HEK293 (cell line): Measurements from ENCODE around the gene DDX27.

Experiments used
- CTCF ChIP-seq: fragments of 450-650 bp; formaldehyde crosslinking; IDR thresholded peaks from 2 replicates; pipeline ENCODE4 v1.5.1; 2016; ENCODE audit warnings: missing biosample characterization, missing genetic modification characterization
- RBAK ChIP-seq: fragments of 450-650 bp; formaldehyde crosslinking; IDR thresholded peaks from 2 replicates; pipeline ENCODE4 v1.5.1; 2016; ENCODE audit warnings: missing biosample characterization, missing genetic modification characterization
- YY1 ChIP-seq: fragments of 450-650 bp; formaldehyde crosslinking; IDR thresholded peaks from 2 replicates; pipeline ENCODE4 v1.5.1; 2018; ENCODE audit warnings: missing biosample characterization, missing genetic modification characterization
- ZBTB8A ChIP-seq: fragments of 450-650 bp; formaldehyde crosslinking; IDR thresholded peaks from 2 replicates; pipeline ENCODE4 v1.5.1; 2016; ENCODE audit warnings: missing biosample characterization, missing genetic modification characterization
- ZNF19 ChIP-seq: fragments of 450-650 bp; formaldehyde crosslinking; IDR thresholded peaks from 2 replicates; pipeline ENCODE4; 2016; ENCODE audit warnings: missing biosample characterization, missing genetic modification characterization, low read depth
- ZNF24 ChIP-seq: fragments of 450-650 bp; formaldehyde crosslinking; IDR thresholded peaks from 2 replicates; pipeline ENCODE4 v1.5.1; 2016; ENCODE audit warnings: missing biosample characterization, missing genetic modification characterization
- ZNF626 ChIP-seq: fragments of 450-650 bp; sonication (Bioruptor Pico); formaldehyde crosslinking; IDR thresholded peaks from 2 replicates; pipeline ENCODE4 v1.5.1; 2018; ENCODE audit warnings: missing biosample characterization, missing genetic modification characterization, inconsistent platforms
- TF ChIP-seq, protein P1 (sequence below): fragments of 450-650 bp; formaldehyde crosslinking; IDR thresholded peaks from 2 replicates; pipeline ENCODE4 v1.5.1; 2016; ENCODE audit warnings: missing biosample characterization, missing genetic modification characterization
- TF ChIP-seq, protein P2 (sequence below): fragments of 450-650 bp; formaldehyde crosslinking; IDR thresholded peaks from 2 replicates; pipeline ENCODE4 v1.5.1; 2016; ENCODE audit warnings: missing biosample characterization, missing genetic modification characterization
- TF ChIP-seq, protein P3 (sequence below): fragments of 450-650 bp; formaldehyde crosslinking; IDR thresholded peaks from 2 replicates; pipeline ENCODE4 v1.5.1; 2016; ENCODE audit warnings: missing biosample characterization, missing genetic modification characterization

GRCh38 chr20:49256261-49256660 lies 37.0 kb downstream of the DDX27 start:
- TF ChIP-seq RBAK (tag by site-specific recombination) (no peak), ZNF19 (tag by site-specific recombination) (no peak), ZBTB8A (tag by site-specific recombination) (no peak), CTCF (tag by site-specific recombination) (no peak), ZNF626 (tag by site-specific recombination) (no peak), YY1 (tag by site-specific recombination) (no peak), ZNF24 (tag by site-specific recombination) (no peak)
- TF ChIP-seq, protein P1, sequence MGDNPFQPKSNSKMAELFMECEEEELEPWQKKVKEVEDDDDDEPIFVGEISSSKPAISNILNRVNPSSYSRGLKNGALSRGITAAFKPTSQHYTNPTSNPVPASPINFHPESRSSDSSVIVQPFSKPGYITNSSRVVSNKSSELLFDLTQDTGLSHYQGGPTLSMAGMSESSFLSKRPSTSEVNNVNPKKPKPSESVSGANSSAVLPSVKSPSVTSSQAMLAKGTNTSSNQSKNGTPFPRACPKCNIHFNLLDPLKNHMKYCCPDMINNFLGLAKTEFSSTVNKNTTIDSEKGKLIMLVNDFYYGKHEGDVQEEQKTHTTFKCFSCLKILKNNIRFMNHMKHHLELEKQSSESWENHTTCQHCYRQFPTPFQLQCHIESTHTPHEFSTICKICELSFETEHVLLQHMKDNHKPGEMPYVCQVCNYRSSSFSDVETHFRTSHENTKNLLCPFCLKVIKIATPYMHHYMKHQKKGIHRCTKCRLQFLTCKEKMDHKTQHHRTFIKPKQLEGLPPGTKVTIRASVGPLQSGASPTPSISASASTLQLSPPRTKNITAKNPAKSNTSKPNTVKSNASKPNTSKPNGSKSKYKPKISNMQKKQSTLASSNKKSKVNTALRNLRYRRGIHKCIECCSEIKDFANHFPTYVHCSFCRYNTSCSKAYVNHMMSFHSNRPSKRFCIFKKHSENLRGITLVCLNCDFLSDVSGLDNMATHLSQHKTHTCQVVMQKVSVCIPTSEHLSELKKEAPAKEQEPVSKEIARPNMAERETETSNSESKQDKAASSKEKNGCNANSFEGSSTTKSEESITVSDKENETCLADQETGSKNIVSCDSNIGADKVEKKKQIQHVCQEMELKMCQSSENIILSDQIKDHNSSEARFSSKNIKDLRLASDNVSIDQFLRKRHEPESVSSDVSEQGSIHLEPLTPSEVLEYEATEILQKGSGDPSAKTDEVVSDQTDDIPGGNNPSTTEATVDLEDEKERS (tag by site-specific recombination) = no peak
- TF ChIP-seq, protein P2, sequence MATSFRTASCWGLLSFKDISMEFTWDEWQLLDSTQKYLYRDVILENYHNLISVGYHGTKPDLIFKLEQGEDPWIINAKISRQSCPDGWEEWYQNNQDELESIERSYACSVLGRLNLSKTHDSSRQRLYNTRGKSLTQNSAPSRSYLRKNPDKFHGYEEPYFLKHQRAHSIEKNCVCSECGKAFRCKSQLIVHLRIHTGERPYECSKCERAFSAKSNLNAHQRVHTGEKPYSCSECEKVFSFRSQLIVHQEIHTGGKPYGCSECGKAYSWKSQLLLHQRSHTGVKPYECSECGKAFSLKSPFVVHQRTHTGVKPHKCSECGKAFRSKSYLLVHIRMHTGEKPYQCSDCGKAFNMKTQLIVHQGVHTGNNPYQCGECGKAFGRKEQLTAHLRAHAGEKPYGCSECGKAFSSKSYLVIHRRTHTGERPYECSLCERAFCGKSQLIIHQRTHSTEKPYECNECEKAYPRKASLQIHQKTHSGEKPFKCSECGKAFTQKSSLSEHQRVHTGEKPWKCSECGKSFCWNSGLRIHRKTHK (tag by site-specific recombination) = no peak
- TF ChIP-seq, protein P3, sequence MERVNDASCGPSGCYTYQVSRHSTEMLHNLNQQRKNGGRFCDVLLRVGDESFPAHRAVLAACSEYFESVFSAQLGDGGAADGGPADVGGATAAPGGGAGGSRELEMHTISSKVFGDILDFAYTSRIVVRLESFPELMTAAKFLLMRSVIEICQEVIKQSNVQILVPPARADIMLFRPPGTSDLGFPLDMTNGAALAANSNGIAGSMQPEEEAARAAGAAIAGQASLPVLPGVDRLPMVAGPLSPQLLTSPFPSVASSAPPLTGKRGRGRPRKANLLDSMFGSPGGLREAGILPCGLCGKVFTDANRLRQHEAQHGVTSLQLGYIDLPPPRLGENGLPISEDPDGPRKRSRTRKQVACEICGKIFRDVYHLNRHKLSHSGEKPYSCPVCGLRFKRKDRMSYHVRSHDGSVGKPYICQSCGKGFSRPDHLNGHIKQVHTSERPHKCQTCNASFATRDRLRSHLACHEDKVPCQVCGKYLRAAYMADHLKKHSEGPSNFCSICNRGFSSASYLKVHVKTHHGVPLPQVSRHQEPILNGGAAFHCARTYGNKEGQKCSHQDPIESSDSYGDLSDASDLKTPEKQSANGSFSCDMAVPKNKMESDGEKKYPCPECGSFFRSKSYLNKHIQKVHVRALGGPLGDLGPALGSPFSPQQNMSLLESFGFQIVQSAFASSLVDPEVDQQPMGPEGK = no peak
